Activated CD8-positive, alpha-beta memory T cell treated with anti-CD3 and anti-CD28 coated beads, Interleukin-2, amount 50 U/mL, for 1 hour (primary cell): ENCODE results near the gene NPFFR2.
"Not testable (repeated sequence)": the region's sequence is repeated elsewhere in the genome, so short reads cannot be mapped to it uniquely, and the experiment has no call there.

Experiments
- DNase-seq: peaks from one replicate; pipeline ENCODE4 v3.0.0-alpha.2; 2020; ENCODE audit errors: extremely low read depth

The NPFFR2 gene

DNA sequence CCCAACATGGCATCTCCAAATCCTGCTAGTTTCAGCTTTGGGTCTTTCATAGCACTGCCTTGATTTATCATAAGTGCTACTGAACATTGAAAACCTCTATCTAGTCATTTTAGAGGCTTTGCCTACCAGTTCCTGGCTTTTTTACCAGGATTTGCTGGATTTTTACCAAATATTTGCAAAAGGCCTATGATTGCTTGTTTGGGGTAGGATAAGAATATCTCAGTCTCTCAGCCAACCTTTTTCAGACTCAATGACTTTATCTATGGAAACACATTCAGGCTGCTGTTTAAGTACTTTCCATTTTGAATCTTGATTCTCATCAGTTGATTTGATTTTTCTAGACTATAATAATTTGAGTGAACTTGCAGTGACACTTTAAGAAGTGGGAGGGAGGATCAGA is 80.1 kb downstream of the NPFFR2 start:
- no peak for DNase-seq

DNA sequence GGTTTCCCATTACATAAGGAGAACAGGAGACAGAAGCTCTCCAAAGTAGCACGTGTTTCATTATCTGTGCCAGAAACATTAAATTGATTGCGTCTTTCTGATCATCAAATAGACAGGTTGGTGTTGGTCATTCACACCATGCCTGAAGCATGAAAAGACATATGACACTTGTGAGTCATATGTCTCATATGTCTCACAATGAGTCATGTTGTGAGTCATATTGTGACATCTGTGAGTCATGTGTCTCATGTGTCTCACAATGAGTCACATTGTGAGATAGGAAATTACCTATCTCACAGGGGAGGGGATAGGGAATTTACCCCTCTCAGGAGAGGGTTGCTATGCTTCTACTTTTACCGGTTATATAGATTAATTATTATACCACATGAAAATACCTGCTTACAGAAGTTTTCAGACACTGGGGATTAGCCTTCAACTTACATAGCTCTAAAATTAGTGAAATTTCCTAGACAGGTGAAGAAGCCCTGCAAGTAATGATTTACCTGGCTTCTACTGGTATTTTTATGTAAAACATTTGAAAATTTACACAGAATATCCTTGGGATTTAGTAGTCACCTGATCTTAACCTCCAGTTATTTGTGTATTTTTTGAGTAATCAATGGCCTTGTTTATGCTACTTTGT is 80.8 kb downstream of the NPFFR2 start:
- no peak for DNase-seq

DNA sequence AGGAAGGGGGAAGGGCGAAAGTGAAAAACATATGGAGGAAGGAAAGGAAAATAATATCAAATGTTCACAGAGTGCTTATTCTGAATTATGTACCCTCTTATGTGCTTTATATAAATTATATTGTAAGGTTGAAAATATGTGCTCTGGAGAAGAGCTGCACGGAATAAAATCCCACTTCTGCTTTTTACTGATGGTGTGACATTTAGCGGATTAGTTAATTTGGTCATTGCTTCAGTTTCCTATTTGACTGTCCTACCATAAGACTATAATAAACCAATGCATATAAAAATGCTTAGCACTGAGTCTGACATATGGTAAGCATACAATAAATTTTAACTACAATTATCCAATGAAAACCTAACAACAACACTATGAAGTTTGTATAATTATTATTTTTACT is 86.2 kb downstream of the NPFFR2 start:
- DNase-seq: no peak

DNA sequence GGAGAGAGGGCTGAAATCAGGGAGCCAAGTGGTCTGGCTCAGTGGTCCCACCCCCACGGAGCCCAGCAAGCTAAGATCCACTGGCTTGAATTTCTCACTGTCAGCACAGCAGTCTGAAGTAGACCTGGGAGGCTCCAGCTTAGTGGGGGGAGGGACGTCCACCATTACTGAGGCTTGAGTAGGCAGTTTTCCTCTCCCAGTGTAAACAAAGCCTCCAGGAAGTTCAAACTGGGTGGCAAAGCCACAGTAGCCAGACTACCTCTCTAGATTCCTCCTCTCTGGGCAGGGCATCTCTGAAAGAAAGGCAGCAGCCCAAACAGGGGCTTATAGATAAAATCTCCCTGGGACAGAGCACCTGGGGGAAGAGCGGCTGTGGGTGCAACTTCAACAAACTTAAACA is 88.1 kb downstream of the NPFFR2 start:
- no peak for DNase-seq

DNA sequence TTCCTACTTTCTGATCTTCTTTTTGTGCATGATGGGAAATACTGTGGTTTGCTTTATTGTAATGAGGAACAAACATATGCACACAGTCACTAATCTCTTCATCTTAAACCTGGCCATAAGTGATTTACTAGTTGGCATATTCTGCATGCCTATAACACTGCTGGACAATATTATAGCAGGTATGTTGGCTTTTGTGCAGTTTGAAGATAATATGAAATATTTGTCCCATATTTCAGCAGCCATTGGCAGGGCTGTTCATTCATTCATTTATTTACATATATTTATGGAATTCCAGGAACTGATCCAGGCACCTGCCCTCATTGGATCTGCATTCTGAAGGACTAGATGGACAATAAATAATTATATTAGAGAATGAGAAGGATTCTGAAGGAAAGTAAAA is 96.9 kb downstream of the NPFFR2 start:
- DNase-seq: no peak

DNA sequence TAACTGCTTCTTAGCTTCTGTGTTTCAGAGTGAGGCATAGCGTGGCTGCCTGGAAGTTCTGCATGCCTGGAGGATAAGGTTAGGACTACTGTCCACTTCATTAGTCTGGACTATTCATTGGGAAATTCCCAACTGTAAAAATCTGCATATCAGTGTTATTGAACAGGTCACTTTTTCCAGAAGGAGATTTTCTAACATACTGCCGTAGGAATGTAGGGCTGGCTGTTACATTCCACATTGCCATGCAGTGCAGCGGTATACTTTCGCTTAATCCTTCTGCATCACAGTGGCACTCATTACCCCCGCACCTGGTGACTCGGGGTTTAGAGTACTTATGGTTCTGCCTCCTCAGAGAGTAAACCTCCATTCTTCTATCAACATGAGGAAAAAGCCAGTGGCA is 104.6 kb downstream of the NPFFR2 start:
- DNase-seq: no peak

DNA sequence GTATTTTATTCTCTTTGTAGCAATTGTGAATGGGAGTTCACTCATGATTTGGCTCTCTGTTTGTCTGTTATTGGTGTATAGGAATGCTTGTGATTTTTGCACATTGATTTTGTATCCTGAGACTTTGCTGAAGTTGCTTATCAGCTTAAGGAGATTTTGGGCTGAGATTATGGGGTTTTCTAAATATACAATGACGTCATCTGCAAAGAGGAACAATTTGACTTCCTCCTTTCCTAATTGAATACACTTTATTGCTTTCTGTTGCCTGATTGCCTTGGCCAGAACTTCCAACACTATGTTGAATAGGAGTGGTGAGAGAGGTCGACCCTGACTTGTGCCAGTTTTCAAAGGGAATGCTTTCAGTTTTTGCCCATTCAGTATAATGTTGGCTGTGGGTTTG is 108.2 kb downstream of the NPFFR2 start:
- not testable (repeated sequence) for DNase-seq

DNA sequence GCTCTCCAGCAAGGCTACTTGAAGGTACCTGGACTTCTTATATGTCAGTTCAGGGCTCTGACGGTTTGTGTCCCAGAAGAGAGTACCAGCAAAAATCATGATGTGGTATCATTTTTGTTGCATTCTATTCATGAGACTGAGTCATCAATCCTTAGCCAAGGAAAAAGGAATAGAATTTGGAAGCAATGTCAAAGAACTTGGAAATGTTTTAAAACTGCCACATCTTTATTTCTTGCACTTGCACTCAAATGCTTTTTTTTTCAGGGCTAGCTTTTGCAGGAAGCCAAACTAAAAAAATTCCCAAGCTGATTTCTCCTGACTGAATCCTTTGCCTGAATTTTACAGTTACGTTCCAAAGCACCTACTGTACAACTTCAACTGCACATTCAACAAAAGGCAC is 112.4 kb downstream of the NPFFR2 start:
- DNase-seq: no peak

DNA sequence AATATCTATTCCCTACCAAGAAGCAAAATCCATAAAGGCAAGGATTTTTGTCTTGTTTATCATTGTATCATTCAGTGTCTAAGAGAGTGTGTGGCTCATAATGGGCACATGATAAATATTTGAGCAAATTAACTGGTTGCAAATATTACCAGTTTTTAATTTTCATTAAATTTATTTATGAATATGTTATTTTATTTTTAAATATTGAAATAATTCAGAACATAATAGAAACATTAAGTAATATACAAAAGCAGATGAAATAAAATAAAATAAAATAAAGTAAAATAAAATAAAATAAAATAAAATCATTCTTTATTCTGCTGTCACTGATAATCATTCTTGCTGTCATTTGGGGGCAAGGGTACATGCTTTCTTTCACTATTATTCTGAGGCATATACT is 120.9 kb downstream of the NPFFR2 start:
- no peak for DNase-seq

DNA sequence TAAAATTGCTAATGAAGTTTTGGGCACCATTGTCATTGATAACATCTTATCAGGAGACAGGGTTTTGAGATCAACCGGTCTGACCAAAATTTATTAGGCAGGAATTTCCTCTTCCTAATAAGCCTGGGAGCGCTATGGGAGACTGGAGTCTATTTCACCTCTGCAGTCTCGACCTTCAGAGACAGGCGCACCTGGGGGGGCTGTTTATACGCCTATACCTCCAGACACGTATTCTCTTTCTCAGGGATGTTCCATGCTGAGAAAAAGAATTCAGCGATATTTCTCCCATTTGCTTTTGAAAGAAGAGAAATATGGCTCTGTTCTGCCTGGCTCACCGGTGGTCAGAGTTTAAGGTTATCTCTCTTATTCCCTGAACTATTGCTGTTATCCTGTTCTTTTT is 121.8 kb downstream of the NPFFR2 start:
- not testable (repeated sequence) for DNase-seq

DNA sequence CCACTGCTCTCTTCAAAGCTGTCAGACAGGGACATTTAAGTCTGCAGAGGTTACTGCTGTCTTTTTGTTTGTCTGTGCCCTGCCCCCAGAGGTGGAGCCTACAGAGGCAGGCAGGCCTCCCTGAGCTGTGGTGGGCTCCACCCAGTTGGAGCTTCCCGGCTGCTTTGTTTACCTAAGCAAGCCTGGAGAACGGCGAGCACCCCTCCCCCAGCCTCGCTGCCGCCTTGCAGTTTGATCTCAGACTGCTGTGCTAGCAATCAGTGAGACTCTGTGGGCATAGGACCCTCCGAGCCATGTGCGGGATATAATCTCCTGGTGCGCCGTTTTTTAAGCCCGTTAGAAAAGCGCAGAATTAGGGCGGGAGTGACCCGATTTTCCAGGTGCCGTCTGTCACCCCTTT is 137.5 kb downstream of the NPFFR2 start:
- DNase-seq: not testable (repeated sequence)

DNA sequence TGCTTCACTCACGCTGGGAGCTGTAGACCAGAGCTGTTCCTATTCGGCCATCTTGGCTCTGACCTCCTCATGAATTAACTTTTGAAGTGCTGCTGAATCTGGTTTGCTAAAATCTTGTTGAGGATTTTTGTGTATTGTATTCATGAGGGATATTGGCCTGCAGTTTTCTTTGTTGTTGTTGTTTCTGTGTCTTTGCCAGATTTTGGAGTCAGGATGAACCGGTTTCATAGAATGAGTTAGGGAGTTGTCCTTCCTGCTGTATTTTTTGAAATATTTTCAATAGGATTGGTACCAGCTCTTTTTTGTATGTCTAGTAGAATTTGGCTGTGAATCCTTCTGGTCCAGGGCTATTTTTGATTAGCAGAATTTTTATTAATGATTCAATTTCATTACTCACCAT is 138.1 kb downstream of the NPFFR2 start:
- DNase-seq: no peak

DNA sequence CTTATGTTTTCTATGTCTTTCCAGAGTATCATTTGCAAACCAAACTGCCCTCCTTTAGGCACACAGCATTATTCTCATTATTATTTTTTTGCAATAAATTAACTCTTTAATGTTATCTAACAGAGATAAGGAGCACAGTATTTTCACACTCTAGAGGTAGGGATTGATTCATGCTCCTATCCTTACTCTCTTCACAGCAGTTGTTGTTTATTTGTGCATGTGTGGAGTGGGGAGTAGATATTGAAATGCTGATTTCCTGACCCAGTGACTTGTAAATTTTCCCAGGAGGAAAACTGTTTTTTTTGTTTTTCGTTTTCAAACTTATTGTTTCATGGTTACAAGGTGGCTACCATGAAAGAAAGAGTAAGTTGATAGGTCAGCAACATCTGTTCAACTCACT is 140.0 kb downstream of the NPFFR2 start:
- DNase-seq: no peak

DNA sequence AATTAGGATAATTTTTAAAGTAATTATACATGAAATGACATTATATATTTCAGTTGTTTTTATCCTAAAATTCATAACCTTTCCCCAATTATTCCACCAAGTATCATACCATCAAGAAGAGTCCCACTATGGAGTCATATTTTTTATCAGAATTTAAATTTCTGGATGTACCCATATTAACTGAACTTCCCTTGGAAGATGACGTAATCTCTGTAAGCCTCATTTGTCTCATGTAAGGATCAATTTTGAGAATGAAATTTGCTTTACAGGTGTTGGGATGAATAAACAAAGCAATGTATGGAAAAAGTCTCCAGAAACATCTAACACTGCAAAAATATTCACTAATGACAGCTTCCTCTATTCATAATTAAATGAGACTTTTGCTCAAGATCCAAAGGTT is 147.5 kb downstream of the NPFFR2 start:
- no peak for DNase-seq

DNA sequence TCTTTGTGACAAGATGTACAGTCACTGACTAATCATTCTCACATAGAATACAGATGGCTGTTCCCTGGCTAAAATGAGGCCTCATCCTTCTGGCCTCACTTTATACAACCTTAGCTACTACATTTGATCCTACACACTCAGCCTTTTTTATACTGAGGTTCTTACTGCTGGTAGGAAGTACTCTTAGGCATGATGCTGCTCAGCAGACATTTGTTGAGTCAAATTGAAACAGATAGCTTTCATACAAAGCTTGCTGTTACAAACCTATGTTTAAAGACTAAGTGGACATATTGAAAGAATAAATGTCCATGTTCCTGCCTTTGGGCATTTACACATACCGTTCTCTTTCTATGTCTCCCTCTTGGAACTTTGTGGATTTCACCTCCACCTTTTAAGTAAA is 154.9 kb downstream of the NPFFR2 start:
- no peak for DNase-seq

DNA sequence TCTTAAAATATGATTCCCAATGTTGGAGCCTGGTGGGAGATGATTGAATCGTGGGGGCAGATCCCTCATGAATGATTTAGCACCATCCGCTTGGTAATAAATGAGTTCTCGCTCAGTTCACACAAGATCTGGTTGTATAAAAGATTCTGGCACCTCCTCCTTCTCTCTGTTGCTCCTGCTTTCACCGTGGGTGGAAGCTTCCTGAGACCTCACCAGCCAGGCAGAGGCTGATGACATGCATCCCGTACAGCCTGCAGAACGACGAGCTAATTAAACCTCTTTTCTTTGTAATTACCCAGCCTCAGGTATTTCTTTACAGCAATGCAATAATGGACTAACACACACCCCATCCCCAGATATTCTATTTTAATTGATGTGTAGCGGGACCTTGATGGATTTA is 162.2 kb downstream of the NPFFR2 start:
- no peak for DNase-seq

DNA sequence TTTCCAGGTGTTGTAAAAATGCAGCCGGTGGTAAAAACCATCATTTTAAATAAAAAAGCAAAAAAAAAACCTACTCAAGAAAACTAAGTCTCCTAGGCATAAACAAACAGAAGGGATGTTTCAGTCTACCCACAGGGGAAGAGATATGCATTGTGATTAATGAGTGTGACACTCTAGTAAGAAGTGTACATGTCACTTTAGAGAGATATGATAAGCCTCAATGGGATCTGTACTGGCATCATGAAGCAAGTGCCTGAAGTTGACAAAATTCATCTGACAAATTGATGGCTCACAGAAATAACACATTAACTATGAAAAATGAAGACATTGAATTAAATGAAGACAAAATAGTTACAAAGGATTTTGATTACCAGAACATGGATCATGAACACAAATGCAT is 162.7 kb downstream of the NPFFR2 start:
- DNase-seq: no peak
